GM12874 (cell line): ENCODE results near the gene MEA1.
A peak's percentile ranks its signal among the peaks of the same experiment; 100 is the strongest.

ENCODE experiments used
- TF ChIP-seq, protein P1 (sequence below): IDR thresholded peaks from 2 replicates; pipeline ENCODE4 v1.5.1; 2011; ENCODE audit warnings: low read depth, mild to moderate bottlenecking, control low read depth, low read length, moderate library complexity; ENCODE audit not compliant: insufficient read depth

The MEA1 gene

DNA sequence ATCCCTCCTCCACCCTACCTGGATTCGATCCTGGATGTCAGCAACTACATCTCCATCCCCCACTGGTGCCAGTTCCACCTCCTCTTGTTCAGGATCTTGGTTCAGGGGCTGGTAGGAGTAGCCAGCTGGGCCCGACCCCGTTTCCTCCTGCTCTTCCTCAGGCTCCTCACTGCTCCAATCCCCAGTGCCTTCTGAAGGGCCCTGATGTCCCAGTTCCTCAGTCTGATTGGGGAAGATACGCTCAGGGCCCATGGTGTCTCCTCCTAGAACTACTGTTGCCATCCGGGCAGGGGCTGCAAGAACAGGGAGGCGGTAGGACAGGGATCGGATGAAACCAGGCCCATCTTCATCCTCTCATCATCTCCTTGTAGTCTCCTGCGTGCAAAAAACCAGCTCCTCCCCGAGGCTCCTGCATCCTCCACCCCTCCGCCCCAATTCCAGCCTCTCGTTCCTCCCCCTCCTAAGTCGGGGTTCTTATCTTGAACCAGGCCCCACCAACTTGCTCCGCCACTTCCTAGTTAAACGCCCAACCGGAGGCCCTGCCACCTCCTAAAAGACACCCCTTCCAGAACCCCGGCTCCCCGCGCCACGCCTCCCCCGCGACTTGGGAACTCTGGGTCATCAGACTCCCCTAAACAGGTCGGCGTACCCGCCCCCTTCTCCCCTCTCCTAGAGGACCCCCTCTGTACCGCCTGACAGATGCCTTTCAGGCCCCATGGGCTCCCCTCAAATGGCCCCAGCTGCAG is 476 bp downstream of the MEA1 start:
- TF ChIP-seq, protein P1, sequence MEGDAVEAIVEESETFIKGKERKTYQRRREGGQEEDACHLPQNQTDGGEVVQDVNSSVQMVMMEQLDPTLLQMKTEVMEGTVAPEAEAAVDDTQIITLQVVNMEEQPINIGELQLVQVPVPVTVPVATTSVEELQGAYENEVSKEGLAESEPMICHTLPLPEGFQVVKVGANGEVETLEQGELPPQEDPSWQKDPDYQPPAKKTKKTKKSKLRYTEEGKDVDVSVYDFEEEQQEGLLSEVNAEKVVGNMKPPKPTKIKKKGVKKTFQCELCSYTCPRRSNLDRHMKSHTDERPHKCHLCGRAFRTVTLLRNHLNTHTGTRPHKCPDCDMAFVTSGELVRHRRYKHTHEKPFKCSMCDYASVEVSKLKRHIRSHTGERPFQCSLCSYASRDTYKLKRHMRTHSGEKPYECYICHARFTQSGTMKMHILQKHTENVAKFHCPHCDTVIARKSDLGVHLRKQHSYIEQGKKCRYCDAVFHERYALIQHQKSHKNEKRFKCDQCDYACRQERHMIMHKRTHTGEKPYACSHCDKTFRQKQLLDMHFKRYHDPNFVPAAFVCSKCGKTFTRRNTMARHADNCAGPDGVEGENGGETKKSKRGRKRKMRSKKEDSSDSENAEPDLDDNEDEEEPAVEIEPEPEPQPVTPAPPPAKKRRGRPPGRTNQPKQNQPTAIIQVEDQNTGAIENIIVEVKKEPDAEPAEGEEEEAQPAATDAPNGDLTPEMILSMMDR, result no peak

DNA sequence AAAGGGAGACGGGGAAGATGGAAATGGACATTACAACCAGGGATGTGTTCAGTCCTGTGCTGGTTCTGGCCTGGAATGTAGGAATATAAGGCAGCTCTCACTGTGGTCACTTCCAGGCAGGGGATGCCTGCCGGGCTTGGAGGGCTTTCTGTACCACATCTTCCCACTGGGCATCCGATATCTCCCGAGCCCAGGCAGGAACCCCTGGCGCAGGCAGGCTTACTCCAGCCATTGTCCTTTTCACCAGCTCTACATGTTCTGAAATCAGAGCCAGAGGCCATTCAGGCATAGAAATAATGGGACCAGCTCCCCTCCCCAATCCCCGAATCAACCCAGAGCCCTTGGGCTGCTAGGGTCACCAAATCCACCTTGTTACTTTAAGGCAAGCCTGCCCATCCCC is 1.4 kb downstream of the MEA1 start:
- TF ChIP-seq, protein P1, result no peak

DNA sequence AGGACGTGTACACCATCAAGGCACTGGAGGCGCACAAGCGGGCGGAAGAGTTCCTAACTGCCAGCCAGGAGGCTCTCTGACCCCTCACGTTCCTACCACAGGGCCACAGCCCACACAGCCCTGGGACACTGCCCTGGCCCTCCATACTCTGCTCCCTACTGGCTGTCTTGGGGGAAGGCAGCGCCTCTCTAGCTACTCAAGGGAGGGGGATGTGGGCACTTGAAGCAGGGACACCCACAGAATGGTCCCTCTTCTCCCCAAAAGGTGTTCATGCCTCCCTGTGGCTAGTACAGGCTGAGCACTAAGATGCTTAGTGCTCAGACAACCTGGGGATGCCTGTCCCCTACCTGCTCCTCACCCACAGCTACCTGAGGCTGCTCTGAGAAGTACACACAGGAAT is 2.5 kb downstream of the MEA1 start:
- TF ChIP-seq, protein P1, result 0 out of 2 replicates have a peak, but pooled peaks have one; percentile 7

DNA sequence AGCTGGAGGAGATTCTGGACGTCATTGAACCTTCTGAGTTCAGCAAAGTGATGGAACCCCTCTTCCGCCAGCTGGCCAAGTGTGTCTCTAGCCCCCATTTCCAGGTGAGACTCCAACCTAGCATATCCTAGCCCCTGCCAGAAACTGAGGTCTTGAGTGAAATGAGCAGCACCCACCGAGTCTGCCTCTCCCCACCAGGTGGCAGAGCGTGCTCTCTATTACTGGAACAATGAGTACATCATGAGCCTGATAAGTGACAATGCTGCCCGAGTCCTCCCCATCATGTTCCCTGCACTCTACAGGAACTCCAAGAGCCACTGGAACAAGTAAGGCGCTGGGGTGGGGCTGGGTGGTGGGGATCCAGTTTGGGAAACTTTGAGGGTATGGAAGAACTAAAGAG is 4.6 kb downstream of the MEA1 start:
- TF ChIP-seq, protein P1, result peak; percentile 51; the same call in 1 of the 2 replicates

DNA sequence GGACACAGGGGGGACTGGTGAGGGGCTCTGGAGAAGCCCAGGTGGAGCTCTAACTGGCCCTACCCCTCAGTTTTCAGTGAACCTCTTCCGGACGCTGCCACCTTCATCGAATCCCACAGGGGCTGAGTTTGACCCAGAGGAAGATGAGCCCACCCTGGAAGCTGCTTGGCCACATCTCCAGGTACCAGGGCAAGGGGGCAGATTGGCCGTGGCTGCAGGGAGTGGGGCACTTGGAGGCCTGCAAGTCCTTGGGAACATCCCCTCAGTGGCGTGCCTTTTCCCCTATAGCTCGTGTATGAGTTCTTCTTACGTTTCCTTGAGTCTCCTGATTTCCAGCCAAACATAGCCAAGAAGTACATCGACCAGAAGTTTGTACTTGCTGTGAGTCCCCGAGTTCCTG is 6.6 kb downstream of the MEA1 start:
- TF ChIP-seq, protein P1, result no peak

DNA sequence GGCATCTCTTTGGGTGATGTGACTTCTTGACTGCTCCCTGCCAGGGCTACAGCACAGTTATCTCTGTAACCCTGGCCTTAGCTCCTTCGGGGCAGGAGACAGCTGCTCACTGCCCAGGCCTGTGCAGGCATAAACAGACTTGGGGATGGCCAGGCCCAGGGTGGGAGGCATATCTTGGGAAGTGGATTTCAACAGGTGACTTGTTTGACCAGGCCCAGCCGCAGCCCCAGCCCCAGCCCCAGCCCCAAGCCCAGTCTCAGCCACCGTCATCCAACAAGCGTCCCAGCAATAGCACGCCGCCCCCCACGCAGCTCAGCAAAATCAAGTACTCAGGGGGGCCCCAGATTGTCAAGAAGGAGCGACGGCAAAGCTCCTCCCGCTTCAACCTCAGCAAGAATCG is 7.5 kb downstream of the MEA1 start:
- TF ChIP-seq, protein P1, result no peak

DNA sequence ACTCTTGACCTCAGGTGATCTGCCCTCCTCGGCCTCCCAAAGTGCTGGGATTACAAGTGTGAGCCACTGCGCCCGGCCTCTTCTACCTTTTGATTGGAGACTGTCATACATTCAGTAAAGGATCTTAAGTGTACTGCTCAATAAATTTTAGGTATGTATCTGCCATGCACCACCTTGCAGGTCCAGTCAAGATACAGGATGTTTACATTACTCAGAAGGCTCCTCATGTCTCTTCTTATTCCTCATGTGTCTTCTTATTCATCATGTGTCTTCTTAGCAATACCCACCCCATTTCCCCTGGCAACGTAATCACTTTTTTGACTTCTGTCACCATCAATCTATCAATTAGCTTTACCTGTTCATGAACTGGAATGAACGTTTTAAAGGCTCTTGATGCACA is 7.9 kb downstream of the MEA1 start:
- TF ChIP-seq, protein P1, result no peak
